OCI-LY7 (cell line): ENCODE measurements around the gene IGSF10. TPM values are rescaled to one million over a fixed set of nuclear protein-coding genes. Genes with fewer than 3 reads are reported as not detected.

Experiments
- BruUV-seq: library from RNA; stranded (reverse); fragments of 400-500 nt; replicated peaks from 2 replicates; lab custom pipeline; 2021; lab: Mats Ljungman, UMichigan
- CTCF ChIA-PET: fragments of 300-600 bp; sonication (Branson Sonifier 250); formaldehyde crosslinking; loops from one replicate; lab custom pipeline; 2022; ENCODE audit warnings: antibody characterized with exemption; ENCODE audit not compliant: unreplicated experiment; lab: Charles Lee
- POLR2A ChIA-PET: fragments of 300-600 bp; sonication (Branson Sonifier 250); formaldehyde crosslinking; loops from one replicate; lab custom pipeline; 2022; ENCODE audit warnings: antibody characterized with exemption; lab: Charles Lee
- DNase-seq: peaks from one replicate; pipeline ENCODE4 v3.0.0-alpha.2; 2015; ENCODE audit warnings: low spot score
- H2AFZ ChIP-seq: fragments of 200-600 bp; sonication (generic), shearing (Covaris generic); 2 replicates; pipeline ENCODE4 v1.6.1; 2014; ENCODE audit warnings: mild to moderate bottlenecking, antibody characterized with exemption, low read length, moderate library complexity
- H3K27ac ChIP-seq: fragments of 200-600 bp; sonication (generic); 2 replicates; pipeline ENCODE4 v1.5.1; 2014; ENCODE audit warnings: mixed run types, low read depth, mild to moderate bottlenecking, moderate library complexity, low read length, inconsistent platforms; ENCODE audit not compliant: poor library complexity, severe bottlenecking
- H3K36me3 ChIP-seq: fragments of 200-600 bp; sonication (generic); 2 replicates; pipeline ENCODE4 v1.6.1; 2014; ENCODE audit warnings: mild to moderate bottlenecking, antibody characterized with exemption, low read length, moderate library complexity, mixed read lengths; ENCODE audit not compliant: insufficient read depth
- H3K4me1 ChIP-seq: fragments of 200-600 bp; sonication (generic); 2 replicates; pipeline ENCODE4 v1.5.1; 2014; ENCODE audit warnings: mild to moderate bottlenecking, low read length; ENCODE audit not compliant: insufficient read depth, poor library complexity, severe bottlenecking
- H3K4me2 ChIP-seq: fragments of 200-600 bp; sonication (generic); 2 replicates; pipeline ENCODE4 v1.6.1; 2014; ENCODE audit warnings: mild to moderate bottlenecking, low read length
- H3K4me3 ChIP-seq: fragments of 200-600 bp; sonication (generic); 2 replicates; pipeline ENCODE4 v1.5.1; 2014; ENCODE audit warnings: mild to moderate bottlenecking, low read depth, low read length; ENCODE audit not compliant: poor library complexity, severe bottlenecking
- H3K79me2 ChIP-seq: fragments of 200-600 bp; sonication (generic); 2 replicates; pipeline ENCODE4 v1.6.1; 2016; ENCODE audit warnings: low read depth, mild to moderate bottlenecking, low read length, moderate library complexity, mixed read lengths; ENCODE audit not compliant: insufficient read depth
- H3K9me2 ChIP-seq: fragments of 200-600 bp; sonication (generic); 2 replicates; pipeline ENCODE4 v1.6.1; 2016; ENCODE audit warnings: mild to moderate bottlenecking, low read length, mixed read lengths; ENCODE audit not compliant: insufficient read depth
- H3K9me3 ChIP-seq: fragments of 200-600 bp; sonication (generic); 2 replicates; pipeline ENCODE4 v1.6.1; 2014; ENCODE audit warnings: mild to moderate bottlenecking, mixed run types, low read length, mixed read lengths
- H4K20me1 ChIP-seq: fragments of 200-600 bp; sonication (generic); 2 replicates; pipeline ENCODE4 v1.6.1; 2014; ENCODE audit warnings: mild to moderate bottlenecking, antibody characterized with exemption, low read length, moderate library complexity, mixed read lengths; ENCODE audit not compliant: insufficient read depth
- EZH2phosphoT487 ChIP-seq: fragments of 200-600 bp; sonication (generic); IDR thresholded peaks from 2 replicates; pipeline ENCODE4 v1.6.1; 2018; ENCODE audit warnings: low read depth, borderline replicate concordance, mild to moderate bottlenecking, mixed run types, antibody characterized with exemption, low read length, moderate library complexity, mixed read lengths
- intact Hi-C: fragments of 100-400 bp; cut with micrococcal nuclease; formaldehyde crosslinking; loops from one replicate; pipeline ENCODE4 v1.10.0; 2022; ENCODE audit not compliant: unreplicated experiment
- total RNA-seq, 2 experiments: library from RNA; depleted of rRNA in 1 of 2; stranded (reverse); fragments of >200 nt in 1 of 2; shearing (Covaris generic) in 1 of 2; gene quantifications; 2 replicates each; pipeline ENCODE4 v1.2.3, GENCODE V29; 2014 to 2022
- TF ChIP-seq, protein P1 (sequence below): fragments of 200-600 bp; sonication (generic); conservative IDR thresholded peaks from 2 replicates; pipeline ENCODE4 v1.5.1; 2014; ENCODE audit warnings: mild to moderate bottlenecking, antibody characterized with exemption, low read length, moderate library complexity, mixed read lengths

The IGSF10 gene
- total RNA-seq, 2 experiments from 2014 or later, result not detected

DNA sequence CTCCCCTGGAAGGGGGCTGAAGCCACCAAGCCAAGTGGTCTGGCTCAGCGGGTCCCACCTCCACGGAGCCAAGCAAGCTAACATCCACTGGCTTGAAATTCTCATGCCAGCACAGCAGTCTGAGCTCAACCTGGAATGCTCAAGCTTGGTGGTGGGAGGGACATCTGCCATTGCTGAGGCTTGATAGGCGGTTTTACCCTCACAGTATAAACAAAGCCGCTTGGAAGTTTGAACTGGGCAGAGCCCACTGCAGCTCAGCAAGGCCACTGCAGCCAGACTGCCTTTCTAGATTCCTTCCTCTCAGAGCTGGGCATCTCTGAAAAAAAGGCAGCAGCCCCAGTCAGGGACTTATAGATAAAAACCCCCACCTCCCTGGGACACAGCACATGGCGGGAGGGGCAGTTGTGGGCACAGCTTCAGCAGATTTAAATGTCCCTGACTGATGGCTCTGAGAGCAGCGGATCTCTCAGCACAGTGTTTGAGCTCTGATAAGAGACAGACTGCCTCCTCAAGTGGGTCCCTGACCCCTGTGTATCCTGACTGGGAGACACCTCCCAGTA is 23.2 kb upstream of the IGSF10 start:
- Histone ChIP-seq H3K4me2 (no peak overlapping the region), H3K79me2 (no peaks in the 10 kb centered on the region), H3K4me3 (no peak overlapping the region), H3K9me2 (no peaks in the 10 kb centered on the region), H3K27ac (no peak overlapping the region), H2AFZ (no peak overlapping the region), H3K36me3 (no peaks in the 10 kb centered on the region), H3K9me3 (peaks cover 7% of the 10 kb centered on the region; the same call in 1 of the 2 replicates), H4K20me1 (no peaks in the 10 kb centered on the region), H3K4me1 (no peaks in the 10 kb centered on the region)
- CTCF ChIA-PET, result no interaction called here
- no peak for DNase-seq
- TF ChIP-seq, protein P1, sequence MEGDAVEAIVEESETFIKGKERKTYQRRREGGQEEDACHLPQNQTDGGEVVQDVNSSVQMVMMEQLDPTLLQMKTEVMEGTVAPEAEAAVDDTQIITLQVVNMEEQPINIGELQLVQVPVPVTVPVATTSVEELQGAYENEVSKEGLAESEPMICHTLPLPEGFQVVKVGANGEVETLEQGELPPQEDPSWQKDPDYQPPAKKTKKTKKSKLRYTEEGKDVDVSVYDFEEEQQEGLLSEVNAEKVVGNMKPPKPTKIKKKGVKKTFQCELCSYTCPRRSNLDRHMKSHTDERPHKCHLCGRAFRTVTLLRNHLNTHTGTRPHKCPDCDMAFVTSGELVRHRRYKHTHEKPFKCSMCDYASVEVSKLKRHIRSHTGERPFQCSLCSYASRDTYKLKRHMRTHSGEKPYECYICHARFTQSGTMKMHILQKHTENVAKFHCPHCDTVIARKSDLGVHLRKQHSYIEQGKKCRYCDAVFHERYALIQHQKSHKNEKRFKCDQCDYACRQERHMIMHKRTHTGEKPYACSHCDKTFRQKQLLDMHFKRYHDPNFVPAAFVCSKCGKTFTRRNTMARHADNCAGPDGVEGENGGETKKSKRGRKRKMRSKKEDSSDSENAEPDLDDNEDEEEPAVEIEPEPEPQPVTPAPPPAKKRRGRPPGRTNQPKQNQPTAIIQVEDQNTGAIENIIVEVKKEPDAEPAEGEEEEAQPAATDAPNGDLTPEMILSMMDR, result no peak
- TF ChIP-seq EZH2phosphoT487, result no peak
- POLR2A ChIA-PET, result interaction anchor here (0.7 kb wide), 1 partner anchor 35 kb away, joined by 3 read pairs; no protein-coding TSS in a partner anchor
- intact Hi-C loops, result no loop called here
- BruUV-seq, result no TSS peak

- POLR2A ChIA-PET, result no interaction called here
- intact Hi-C loops, result no loop called here
- Histone ChIP-seq H3K4me1 (no peaks in the 10 kb centered on the region), H3K4me3 (no peak overlapping the region), H3K27ac (no peak overlapping the region), H3K36me3 (no peaks in the 10 kb centered on the region), H3K9me3 (peaks cover 7% of the 10 kb centered on the region; the same call in 1 of the 2 replicates), H3K9me2 (no peaks in the 10 kb centered on the region), H2AFZ (no peak overlapping the region), H3K4me2 (no peak overlapping the region), H3K79me2 (no peaks in the 10 kb centered on the region), H4K20me1 (no peaks in the 10 kb centered on the region)
- CTCF ChIA-PET, result no interaction called here
- no peak for TF ChIP-seq EZH2phosphoT487
- TF ChIP-seq, protein P1, result no peak
- DNase-seq, result no peak
- no TSS peak for BruUV-seq
These were observed 22.6 kb upstream of the IGSF10 start for GRCh38 chr3:151483488-151483887.

GRCh38 chr3:151480492-151480891 is 19.6 kb upstream of the IGSF10 start:
- Histone ChIP-seq H3K27ac (no peak overlapping the region), H3K36me3 (no peaks in the 10 kb centered on the region), H3K4me3 (no peak overlapping the region), H3K4me2 (no peak overlapping the region), H3K9me3 (peaks cover 7% of the 10 kb centered on the region; the same call in 1 of the 2 replicates), H2AFZ (no peak overlapping the region), H3K79me2 (no peaks in the 10 kb centered on the region), H3K9me2 (no peaks in the 10 kb centered on the region), H3K4me1 (no peaks in the 10 kb centered on the region), H4K20me1 (no peaks in the 10 kb centered on the region)
- no peak for TF ChIP-seq EZH2phosphoT487
- TF ChIP-seq, protein P1, result no peak
- no peak for DNase-seq
- CTCF ChIA-PET, result no interaction called here
- intact Hi-C loops, result no loop called here
- BruUV-seq, result no TSS peak
- POLR2A ChIA-PET, result no interaction called here
